NOMO-1 treated with DMSO at 0.1 percent for 48 hours (cell line): ENCODE measurements around the gene NFIA.
A peak's percentile ranks its signal among the peaks of the same experiment; 100 is the strongest.

ENCODE experiments used
- DNase-seq: peaks from one replicate; lab custom pipeline; 2025; ENCODE audit not compliant: unreplicated experiment; lab: John Stamatoyannopoulos, UW

NFIA gene

GRCh38 chr1:61082311-61083012 is at the start of gene NFIA:
Gene NFIA (plus strand): TSS chr1:61082561.
- DNase-seq = peak; percentile 40

DNA sequence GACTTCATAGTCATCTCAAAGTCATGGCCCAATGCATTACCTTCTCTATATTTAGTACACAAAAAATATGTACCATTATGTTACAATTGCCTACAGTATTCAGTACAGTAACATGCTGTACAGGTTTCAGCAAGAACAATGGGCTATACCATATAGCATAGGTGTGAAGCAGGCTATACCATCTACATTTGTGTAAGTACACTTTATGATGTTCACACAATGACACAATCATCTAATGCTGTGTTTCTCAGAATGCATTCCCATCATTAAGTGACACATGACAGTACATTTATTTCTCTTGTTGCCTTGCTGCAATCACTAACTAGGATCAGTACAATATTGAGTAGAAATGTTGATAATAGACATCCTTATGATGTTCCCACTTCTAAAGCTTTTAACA is 46.5 kb upstream of the NFIA start:
- DNase-seq = no peak

- peak; percentile 7 for DNase-seq
These were observed 39.8 kb upstream of the NFIA start for GRCh38 chr1:61042466-61043009.

DNA sequence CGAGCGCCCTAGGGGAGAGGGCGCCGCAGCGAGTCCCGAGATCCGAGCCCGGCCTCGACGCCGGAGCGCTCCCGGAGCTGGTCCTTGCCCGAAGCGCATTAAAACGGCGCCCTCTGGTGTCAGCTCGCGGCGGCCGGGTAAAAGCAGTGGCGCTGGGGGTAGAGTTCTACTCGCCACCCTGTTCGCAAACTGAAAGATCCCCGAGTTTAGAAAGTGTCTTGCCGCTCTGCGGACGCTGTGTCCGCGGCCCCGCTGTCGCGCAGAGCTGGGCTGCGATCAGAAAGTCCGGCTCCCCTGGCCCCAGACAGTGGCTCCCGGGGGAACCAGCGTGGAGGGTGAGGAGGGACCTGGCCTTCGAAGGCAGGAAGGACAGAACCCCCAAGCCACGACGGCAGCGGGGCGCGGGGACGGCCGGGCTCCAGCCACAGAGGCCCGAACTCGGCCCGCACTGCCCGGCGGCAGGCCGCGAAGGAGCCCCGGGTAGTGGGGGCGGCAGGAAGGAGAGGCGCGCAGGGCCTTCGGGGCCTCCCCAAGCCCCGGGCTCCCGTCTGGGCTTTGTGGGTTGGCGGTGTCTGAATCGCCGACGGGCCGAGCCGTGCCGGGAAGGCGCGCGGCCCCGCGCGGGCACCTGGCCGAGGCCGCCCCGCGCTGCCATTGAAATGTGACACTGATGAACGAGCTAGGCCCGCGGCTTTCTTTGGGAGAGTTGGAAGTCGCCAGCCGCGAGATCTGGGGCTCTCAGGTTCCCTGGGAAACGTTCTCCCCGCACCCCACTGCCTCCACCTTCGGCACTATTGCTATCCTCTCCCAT is 39.1 kb upstream of the NFIA start:
- DNase-seq = peak; percentile 68

DNA sequence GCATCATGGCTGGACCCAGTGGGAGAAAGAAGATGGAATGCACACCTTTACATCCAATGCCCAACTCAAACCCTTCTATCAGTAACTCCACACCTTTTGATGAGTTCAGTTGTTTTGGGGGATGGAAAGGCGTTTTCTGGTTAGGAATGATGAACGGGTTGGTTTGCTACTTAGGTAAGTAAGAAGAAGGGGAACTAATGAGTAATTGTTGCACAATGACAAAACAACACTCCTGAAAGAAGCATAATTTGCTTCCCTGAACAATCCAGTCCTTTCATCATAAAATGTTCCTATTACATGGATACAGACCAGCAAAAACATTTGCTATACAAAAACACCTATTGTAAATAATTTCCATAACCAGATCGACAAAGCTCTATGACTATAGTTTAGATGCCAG is 35.9 kb upstream of the NFIA start:
- DNase-seq = peak; percentile 10

DNA sequence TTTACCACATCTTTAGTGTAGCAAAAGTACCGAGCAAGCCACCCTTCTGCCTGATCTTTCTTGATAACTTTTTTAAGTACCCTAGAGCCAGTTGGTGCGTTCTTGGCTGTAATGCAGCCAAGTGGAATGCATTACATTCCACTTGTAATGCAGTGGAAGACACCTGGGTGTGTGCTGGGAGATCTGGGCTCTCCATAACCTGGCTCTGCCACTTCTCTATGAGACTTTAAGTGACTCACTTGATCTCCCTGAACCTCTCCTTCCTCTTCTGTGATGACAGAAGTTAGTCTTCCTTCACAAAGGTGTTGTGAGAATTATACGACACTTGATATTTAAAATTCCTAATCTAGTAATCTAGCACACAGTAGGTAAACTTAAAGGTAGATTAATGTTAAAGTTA is 35.3 kb upstream of the NFIA start:
- no peak for DNase-seq

DNA sequence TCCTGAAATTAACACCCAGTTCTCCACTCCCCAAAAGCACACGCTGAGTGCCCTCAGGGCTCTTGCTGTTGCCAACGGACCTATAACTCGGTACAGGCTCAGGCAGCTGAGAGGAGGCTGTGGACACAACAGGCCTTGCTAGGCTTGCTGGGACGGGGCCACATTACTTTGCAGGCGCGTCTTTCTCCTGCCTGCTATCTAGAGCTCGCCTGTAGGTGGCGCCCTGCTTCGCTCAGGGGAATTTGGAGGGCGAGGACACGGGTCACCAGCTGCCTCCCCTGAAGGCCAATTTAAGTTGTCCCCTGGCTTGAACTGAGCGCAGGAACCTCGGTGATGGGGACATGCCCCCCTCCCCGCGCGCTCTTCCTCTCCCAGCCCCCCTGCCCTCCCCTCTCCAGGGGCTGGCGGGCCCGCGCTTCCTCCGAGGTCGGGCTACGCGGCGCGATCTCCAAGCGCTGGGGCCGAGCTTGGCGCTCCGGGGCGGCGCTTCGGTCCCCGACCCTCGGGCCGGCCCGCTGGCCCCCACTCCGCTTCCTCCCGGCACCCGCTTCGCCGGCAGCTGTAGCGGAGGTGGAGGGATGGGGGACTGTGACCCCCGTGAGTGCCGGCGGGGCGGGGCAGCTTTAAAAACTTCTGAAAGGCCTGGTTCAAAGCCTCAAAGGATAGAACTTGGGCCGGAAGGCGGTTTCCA is 32.4 kb upstream of the NFIA start:
- peak; percentile 76 for DNase-seq

DNA sequence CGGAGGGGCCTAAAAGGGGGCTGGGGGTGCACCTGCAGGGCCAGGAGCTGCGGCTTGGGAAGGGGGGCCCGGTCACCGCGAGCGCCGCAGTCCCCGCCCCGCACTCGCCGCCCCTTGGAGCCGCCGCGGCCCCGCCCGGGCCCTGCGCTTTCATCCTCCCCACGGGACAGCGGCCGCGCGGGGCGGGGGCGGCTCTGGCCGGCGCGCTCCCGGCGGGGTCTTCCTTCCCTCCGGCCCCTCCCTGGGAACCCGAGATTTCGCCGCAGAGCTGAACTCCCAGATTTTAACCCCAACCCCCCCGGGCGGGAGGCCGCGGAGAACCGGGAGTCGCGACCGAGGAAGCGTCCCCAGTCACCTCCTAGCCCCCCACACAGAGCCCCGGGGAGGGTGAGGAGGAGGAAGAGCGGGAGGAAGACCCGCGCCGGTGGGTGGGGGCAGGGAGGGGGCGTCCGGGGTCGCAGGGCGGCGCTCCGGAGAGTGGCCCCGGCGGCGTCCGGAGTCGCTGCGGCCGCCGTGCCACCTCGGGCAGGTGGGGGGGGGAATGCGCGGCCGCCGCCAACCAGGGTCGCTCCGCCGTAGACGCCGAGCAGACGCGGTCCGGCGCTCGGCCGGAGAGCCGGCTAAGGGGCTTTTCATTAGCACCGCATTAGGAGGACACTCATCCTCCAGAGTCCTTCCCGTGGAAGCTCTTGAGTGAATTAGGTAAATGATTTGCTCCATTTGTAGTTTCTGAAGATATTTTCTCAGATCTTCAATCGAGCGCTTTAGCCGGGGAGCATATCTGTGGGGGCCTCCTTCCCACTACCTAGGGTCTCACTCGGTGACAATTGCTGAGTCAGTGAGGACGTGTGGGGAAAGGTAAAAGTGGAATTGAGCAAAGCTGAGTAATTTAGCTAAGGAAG is 31.6 kb upstream of the NFIA start:
- DNase-seq = no peak

DNA sequence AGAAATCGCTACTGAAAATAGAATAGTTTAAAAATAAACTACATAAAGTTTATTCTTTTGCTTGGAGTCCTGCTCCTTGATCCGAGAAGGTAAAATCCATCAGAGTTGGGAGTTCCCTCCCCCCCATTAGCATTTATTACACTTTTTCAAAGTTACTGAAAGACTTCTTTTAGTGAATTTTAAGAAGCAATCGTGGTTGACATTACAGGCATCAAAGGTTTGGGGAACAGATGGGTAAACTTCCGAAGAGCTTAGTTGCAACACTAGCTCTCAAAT is 31.0 kb upstream of the NFIA start:
- no peak for DNase-seq

GRCh38 chr1:61051719-61052394 is 30.5 kb upstream of the NFIA start:
- no peak for DNase-seq

GRCh38 chr1:61052395-61053225 is 29.8 kb upstream of the NFIA start:
- DNase-seq = no peak

DNA sequence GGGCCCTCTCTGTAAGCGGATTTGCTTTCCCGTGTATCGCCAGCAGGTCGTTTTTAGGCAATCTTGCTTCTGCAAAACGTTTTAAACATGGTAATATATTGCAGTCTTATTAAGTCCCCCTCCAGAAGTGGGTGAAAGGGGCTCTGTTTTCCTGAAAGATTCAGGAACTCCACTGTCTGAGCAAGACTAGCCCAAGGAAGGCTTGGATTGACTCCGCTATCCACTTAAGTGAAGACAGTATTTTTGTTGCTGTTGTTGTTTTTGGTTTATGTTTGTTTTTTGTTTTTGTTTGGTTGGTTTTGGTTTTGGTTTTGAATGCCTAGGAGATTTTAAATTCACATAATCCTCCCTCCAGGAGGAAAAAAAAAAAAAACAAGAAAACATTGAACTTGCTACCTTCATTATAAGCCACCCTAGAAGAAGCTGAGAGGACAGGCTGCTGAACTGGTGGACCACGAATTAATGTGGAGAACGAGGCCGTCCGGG is 29.1 kb upstream of the NFIA start:
- no peak for DNase-seq

- no peak for DNase-seq
These were observed 28.4 kb upstream of the NFIA start for GRCh38 chr1:61053712-61054600.

DNA sequence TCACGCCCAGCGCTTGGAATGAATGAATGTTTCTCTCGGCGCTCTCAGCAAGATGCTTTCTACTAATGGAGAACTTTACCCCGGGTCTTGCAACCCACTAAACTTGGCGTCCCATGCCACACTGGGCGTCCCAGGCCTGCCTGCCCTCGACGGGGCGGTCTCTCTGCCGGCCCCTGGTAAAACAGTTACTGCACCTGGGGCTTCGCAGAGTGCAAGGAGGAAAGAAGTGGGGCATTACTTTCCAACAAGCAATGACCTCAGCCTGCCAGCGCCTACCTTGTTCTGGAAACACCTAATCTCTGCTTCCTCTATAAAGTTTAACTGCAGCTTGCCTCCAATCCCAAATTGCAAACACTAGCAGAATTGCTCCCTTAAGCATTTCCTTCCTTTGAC is 27.8 kb upstream of the NFIA start:
- DNase-seq = no peak

GRCh38 chr1:61055110-61055614 is 27.2 kb upstream of the NFIA start:
- DNase-seq = no peak

DNA sequence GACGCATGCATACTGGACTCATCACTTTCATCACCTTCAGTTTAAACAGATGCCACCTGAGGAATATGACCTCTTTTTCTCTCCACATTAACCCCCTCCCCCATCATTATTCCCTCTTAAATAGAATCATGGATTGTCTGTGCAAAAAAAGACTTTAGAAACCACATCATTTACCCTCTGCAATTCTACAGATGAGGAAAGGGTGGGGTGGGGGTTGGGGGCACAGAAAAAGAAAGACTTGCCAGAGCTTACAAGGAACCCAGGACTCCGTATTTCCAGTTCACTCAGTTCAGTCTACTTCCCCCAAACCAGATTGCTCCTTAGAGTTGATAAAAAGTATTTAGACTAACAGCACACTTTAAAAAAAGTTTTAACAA is 26.2 kb upstream of the NFIA start:
- DNase-seq = no peak

DNA sequence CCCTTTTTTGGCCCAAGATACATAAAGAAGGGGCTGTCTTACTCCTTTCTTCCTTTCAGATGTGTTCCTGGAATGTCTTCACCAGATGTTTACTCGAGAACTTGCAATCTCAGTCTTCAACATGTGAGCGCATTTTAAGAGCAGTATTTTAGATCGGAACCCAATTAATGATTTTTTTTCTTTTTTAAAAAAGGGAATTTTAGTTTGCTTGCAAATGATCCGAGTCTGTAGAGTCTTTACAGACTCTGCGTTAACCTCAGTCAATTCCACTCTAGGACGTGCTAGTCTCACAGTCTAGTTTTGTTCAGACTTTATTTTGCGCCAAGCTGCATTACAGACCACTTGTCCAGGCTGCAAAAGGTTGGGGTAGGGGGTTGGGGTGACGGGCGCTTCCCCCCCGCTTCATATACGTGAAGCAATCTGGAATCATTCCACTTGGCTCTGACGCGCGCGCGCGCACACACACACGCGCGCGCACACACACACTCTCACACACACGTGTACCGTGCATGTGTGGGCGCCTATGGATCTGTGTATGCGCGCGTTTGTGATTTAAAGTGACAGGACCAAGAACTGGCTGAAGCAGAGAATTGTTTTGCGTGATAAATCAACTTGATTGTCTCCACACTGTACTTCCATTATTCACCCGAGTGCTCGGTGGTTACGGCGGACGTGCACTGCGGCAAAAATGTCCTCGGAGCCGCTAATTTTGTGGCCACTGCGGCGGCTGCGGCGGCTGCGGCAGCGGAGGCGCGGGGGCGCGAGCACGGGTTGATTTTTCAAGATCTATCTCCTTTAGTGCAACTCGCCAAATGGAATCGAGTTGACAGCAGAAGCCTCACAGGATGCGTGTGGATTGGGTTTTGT is 25.6 kb upstream of the NFIA start:
- no peak for DNase-seq
